ENCODE results near the gene TMEM129. TPM values are rescaled to one million over a fixed set of nuclear protein-coding genes. Genes with fewer than 3 reads are reported as not detected.

TMEM129 gene
- polyA plus RNA-seq, 1 experiment = 33.8 TPM

DNA sequence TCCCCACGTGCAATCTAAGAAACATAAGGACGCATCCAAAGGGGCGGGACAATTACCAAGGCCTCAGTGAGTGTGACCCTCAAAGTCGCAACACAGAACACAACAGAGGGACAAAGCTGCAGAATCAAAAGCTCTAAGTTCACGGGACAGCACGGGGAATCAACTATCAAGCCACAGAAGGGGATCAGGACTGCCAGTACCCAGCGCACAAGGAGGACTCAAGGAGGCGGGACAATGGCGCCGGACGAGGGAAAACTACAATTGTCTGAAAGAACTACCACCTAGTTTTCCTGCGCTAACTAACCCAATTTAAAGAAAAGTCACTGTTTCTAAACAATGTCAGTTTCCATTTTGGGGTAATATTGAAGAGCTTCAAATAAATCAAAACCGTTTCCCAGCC is 38.3 kb downstream of the TMEM129 start:
- TF ChIP-seq, protein P1, sequence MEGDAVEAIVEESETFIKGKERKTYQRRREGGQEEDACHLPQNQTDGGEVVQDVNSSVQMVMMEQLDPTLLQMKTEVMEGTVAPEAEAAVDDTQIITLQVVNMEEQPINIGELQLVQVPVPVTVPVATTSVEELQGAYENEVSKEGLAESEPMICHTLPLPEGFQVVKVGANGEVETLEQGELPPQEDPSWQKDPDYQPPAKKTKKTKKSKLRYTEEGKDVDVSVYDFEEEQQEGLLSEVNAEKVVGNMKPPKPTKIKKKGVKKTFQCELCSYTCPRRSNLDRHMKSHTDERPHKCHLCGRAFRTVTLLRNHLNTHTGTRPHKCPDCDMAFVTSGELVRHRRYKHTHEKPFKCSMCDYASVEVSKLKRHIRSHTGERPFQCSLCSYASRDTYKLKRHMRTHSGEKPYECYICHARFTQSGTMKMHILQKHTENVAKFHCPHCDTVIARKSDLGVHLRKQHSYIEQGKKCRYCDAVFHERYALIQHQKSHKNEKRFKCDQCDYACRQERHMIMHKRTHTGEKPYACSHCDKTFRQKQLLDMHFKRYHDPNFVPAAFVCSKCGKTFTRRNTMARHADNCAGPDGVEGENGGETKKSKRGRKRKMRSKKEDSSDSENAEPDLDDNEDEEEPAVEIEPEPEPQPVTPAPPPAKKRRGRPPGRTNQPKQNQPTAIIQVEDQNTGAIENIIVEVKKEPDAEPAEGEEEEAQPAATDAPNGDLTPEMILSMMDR (IDR thresholded peaks at IDR 0.05; ENCODE audit: insufficient read depth, low read depth, low read length) = no peak
- ChIA-PET CTCF (interaction anchor here (0.5 to 1.2 kb wide), 4 partner anchors 11 to 65 kb away, joined by 3 to 4 read pairs (median 3); no protein-coding TSS in a partner anchor), POLR2A (no interaction called here)
- no peak for DNase-seq (ENCODE audit: low read depth)
- no peaks in the 10 kb centered on the region for H3K36me3 ChIP-seq (ENCODE audit: control insufficient read depth, insufficient read depth, low read length)
- H3K27me3 ChIP-seq (ENCODE audit: control insufficient read depth, insufficient read depth, low read length) = no peaks in the 10 kb centered on the region
- peak overlapping the region; percentile 67 for H3K4me3 ChIP-seq (ENCODE audit: low read depth, low read length)

DNA sequence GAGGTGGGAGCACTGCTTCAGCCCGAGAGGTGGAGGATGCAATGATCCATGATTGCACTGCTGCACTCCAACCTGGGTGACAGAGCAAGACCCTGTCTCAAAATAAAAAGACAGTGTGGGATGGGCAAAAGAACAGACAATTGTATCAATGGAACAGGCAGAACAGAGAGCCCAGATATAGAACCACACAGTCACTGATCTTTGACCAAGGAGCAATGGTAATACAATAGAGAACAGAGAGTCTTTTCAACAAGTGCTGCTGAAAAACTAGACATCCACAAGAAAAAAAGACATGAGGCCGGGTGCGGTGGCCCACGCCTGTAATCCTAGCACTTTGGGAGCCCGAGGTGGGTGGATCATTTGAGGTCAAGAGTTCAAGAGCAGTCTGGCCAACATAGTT is 42.9 kb downstream of the TMEM129 start:
- DNase-seq (ENCODE audit: low read depth) = no peak
- ChIA-PET POLR2A (no interaction called here), CTCF (no interaction called here)
- Histone ChIP-seq H3K4me3 (ENCODE audit: low read depth, low read length) (no peak overlapping the region), H3K27me3 (ENCODE audit: control insufficient read depth, insufficient read depth, low read length) (no peaks in the 10 kb centered on the region), H3K36me3 (ENCODE audit: control insufficient read depth, insufficient read depth, low read length) (no peaks in the 10 kb centered on the region)
- TF ChIP-seq, protein P1 (IDR thresholded peaks at IDR 0.05; ENCODE audit: insufficient read depth, low read depth, low read length) = no peak

DNA sequence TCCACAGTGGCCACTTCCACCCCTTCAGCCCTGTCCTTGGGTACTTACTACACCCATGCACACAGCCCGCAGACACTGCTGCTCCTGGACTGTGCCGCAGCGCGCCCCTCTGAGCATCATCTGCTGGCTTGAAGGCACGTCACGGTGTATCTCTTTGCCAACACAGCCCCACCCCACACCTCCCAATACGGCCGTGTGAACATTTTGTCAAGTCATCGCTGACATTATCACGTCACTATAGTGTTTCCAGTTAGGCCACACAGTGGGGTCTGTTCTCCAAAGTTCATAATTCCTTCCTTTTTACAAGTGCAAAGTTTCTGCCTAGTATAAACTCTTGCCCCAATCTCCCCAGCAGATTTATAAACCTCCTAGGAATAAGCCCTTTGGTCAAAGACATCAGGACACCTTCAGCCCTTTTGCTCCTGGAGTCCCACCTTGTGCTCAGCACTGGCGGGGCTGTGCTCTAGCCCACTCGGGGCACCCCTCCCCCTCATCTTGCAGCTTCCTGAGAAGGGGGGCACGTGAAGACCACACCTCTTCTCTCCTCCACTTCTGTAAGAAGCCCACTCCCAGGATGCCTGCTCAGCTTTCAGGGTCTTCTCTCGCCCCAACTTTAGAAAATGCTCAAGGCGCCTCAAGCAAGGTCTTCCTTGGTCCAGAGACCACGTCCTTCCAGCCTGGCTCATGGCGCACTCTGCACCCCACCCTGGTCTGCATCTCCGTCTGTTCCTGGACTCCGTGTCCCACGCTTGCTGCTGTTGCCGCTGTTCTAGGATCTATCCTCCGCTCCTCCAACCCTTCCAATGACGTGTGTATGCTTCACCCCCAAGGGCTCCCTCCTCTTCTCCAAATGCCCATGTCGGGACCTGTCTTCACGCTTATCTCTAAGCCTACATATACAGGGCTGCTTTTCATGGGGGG is 44.3 kb downstream of the TMEM129 start:
- no peak for DNase-seq (ENCODE audit: low read depth)
- H3K27me3 ChIP-seq (ENCODE audit: control insufficient read depth, insufficient read depth, low read length) = no peaks in the 10 kb centered on the region
- TF ChIP-seq, protein P1 (IDR thresholded peaks at IDR 0.05; ENCODE audit: insufficient read depth, low read depth, low read length) = no peak
- H3K4me3 ChIP-seq (ENCODE audit: low read depth, low read length) = no peak overlapping the region
- ChIA-PET CTCF (interaction anchor here (1.3 kb wide), 1 partner anchor 29 kb away, joined by 3 read pairs; no protein-coding TSS in a partner anchor), POLR2A (no interaction called here)
- H3K36me3 ChIP-seq (ENCODE audit: control insufficient read depth, insufficient read depth, low read length) = no peaks in the 10 kb centered on the region

DNA sequence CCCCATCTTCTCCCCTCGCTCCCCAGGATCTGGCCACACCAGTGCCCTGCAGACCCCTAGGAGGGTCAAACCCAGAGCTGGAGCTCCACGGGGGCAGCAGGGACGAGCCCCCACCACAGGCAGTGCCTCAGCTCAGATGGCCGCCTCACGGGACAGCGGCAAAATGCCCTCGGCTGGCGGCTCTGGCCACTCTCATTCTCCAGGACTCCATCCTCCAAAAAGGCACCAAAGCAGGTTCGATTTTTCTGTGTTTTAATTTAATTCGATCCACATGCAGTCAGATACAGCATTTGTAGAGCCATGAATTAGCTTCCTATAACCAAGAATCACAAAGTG is 45.4 kb downstream of the TMEM129 start:
- ChIA-PET POLR2A (no interaction called here), CTCF (no interaction called here)
- H3K27me3 ChIP-seq (ENCODE audit: control insufficient read depth, insufficient read depth, low read length) = no peaks in the 10 kb centered on the region
- TF ChIP-seq, protein P1 (IDR thresholded peaks at IDR 0.05; ENCODE audit: insufficient read depth, low read depth, low read length) = no peak
- H3K36me3 ChIP-seq (ENCODE audit: control insufficient read depth, insufficient read depth, low read length) = no peaks in the 10 kb centered on the region
- no peak for DNase-seq (ENCODE audit: low read depth)
- no peak overlapping the region for H3K4me3 ChIP-seq (ENCODE audit: low read depth, low read length)

DNA sequence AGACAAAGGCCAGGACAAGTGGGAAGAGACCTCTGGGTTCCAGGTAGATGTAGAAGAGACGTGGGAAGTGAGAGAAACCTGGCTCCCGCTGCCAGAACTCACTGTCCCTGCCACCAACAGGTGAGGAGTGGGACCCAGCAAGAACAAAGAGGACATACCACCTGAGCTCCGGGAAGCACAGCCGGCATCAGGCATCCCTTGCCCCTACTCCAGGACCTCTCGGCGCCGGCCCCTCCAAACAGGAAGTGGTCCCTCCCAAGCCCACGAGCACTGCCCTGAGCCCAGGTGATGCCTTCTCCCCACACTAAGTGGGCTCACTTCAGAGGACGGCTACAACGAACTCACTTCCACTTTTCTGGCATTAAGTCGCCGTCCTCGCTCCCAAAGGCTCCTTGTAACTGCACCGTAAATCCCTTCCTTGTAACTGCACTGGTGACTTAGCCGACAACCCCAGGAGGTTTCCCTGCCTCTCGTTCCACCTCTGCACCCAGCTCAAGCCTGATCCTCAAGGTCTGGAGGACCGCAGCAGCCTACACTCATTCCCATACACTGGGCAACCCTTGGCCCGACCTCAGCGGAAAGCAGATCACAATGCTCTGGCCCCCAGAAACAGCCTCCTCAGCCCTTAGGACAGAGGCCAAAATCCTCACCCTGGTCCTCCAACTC is 45.9 kb downstream of the TMEM129 start:
- TF ChIP-seq, protein P1 (IDR thresholded peaks at IDR 0.05; ENCODE audit: insufficient read depth, low read depth, low read length) = no peak
- no peaks in the 10 kb centered on the region for H3K27me3 ChIP-seq (ENCODE audit: control insufficient read depth, insufficient read depth, low read length)
- no peaks in the 10 kb centered on the region for H3K36me3 ChIP-seq (ENCODE audit: control insufficient read depth, insufficient read depth, low read length)
- POLR2A ChIA-PET = no interaction called here
- CTCF ChIA-PET = no interaction called here
- DNase-seq (ENCODE audit: low read depth) = no peak
- H3K4me3 ChIP-seq (ENCODE audit: low read depth, low read length) = no peak overlapping the region
